ENCODE results near the gene SUGCT.

Gene SUGCT

DNA sequence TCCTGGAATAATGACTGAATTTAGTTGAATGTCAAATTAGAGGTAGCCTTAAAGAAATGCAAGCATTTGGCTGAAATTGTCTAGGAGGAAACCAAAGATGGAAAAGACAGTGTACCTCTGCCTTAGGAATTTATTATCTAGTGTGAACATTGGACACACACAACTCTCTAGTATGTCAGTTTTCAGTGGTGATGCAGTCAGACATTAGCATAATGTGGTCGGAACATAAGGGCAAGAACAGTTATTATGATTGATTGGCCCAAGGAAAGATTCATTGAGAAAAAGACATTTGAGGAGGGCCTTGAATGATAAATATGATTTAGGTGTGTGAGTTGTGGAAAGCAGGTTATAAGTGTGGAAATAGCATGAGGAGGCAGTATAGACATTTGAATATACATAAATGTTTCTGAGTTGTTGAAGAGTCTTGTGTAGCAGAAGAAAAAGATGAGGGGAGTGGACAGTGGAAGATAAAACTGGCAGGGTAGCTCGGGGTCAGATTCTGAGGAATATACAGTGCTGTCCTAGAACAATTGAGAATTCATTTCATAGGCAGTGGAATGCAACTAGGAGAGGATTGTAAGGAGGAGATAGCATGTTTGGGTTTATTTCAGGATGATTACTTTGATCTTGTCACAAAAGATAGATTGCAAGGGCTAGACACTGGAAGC is 414.7 kb downstream of the SUGCT start:
- TF ChIP-seq SCRT1 (tag by site-specific recombination; IDR thresholded peaks at IDR 0.05; ENCODE audit: borderline replicate concordance) (no peak), PRDM1 (tag by site-specific recombination; IDR thresholded peaks at IDR 0.05) (no peak)
- H3K27ac ChIP-seq (ENCODE audit: extremely low read depth, low read depth, low read length) = no peak overlapping the region
- no peaks in the 10 kb centered on the region for H3K9me3 ChIP-seq (ENCODE audit: control insufficient read depth, insufficient read depth, low read depth, low read length)
- H3K4me3 ChIP-seq (ENCODE audit: low read depth, low read length) = no peak overlapping the region
- CTCF ChIA-PET = interaction anchor here (0.6 kb wide), 1 partner anchor 449 kb away, joined by 3 read pairs; no protein-coding TSS in a partner anchor
- H3K4me1 ChIP-seq (ENCODE audit: control insufficient read depth, insufficient read depth, low read length) = peaks cover 2% of the 10 kb centered on the region; the same call in 1 of the 2 replicates
- POLR2A ChIA-PET = no interaction called here
- H3K36me3 ChIP-seq (ENCODE audit: control insufficient read depth in 2 of 2, insufficient read depth in 1 of 2, low read length in 2 of 2) = no peaks in the 10 kb centered on the region

DNA sequence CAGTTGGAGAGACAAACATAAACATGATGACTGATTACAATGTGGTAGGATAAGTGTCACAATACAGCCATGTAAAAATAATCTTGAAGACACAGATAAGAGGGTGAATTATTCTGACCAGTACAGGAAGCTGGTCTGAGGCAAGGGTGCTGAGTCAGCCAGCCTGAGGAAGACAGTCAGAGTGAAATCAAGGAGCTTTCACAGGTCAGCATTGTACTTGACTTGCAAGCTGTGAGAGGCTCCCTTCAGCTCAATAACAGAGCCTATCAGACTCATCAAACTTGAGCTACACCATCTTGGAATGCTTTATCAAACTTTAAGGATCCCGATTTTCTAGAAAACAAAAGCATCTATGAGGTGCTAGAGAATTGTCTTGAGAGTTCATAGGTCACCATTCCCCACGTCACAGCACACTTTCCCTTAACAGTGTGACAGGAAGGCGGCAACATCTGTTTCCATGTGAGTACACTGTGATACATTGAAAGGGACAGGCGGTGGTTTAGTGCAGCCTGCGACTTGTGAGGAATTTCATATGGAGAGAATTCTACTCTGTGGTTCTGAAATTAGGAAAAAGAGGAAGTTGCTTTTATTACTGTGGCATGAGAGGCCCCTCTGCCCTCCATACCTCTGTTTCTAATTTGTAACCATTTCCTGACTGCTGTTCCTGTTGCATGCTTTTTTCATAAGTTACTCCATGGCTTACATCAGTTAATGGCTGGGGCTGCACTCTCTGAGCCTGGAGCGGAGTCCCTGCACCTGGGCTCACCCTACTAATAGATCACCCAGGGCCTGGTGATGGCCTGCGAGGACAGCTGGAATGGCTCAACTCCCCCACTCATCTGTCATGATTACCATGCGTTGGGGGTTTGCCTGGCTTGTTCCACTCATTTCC is 417.1 kb downstream of the SUGCT start:
- no peaks in the 10 kb centered on the region for H3K9me3 ChIP-seq (ENCODE audit: control insufficient read depth, insufficient read depth, low read depth, low read length)
- H3K4me3 ChIP-seq (ENCODE audit: low read depth, low read length) = no peak overlapping the region
- ChIA-PET POLR2A (no interaction called here), CTCF (no interaction called here)
- H3K4me1 ChIP-seq (ENCODE audit: control insufficient read depth, insufficient read depth, low read length) = no peaks in the 10 kb centered on the region
- H3K36me3 ChIP-seq (ENCODE audit: control insufficient read depth in 2 of 2, insufficient read depth in 1 of 2, low read length in 2 of 2) = no peaks in the 10 kb centered on the region
- TF ChIP-seq IKZF3 (tag by site-specific recombination; IDR thresholded peaks at IDR 0.05) (no peak), ZBTB17 (tag by site-specific recombination; IDR thresholded peaks at IDR 0.05) (no peak), ZNF510 (tag by site-specific recombination; IDR thresholded peaks at IDR 0.05; ENCODE audit: insufficient replicate concordance) (no peak), ZNF677 (tag by site-specific recombination; IDR thresholded peaks at IDR 0.05) (no peak), ZNF785 (tag by site-specific recombination; IDR thresholded peaks at IDR 0.05) (no peak)
- TF ChIP-seq, protein P1, sequence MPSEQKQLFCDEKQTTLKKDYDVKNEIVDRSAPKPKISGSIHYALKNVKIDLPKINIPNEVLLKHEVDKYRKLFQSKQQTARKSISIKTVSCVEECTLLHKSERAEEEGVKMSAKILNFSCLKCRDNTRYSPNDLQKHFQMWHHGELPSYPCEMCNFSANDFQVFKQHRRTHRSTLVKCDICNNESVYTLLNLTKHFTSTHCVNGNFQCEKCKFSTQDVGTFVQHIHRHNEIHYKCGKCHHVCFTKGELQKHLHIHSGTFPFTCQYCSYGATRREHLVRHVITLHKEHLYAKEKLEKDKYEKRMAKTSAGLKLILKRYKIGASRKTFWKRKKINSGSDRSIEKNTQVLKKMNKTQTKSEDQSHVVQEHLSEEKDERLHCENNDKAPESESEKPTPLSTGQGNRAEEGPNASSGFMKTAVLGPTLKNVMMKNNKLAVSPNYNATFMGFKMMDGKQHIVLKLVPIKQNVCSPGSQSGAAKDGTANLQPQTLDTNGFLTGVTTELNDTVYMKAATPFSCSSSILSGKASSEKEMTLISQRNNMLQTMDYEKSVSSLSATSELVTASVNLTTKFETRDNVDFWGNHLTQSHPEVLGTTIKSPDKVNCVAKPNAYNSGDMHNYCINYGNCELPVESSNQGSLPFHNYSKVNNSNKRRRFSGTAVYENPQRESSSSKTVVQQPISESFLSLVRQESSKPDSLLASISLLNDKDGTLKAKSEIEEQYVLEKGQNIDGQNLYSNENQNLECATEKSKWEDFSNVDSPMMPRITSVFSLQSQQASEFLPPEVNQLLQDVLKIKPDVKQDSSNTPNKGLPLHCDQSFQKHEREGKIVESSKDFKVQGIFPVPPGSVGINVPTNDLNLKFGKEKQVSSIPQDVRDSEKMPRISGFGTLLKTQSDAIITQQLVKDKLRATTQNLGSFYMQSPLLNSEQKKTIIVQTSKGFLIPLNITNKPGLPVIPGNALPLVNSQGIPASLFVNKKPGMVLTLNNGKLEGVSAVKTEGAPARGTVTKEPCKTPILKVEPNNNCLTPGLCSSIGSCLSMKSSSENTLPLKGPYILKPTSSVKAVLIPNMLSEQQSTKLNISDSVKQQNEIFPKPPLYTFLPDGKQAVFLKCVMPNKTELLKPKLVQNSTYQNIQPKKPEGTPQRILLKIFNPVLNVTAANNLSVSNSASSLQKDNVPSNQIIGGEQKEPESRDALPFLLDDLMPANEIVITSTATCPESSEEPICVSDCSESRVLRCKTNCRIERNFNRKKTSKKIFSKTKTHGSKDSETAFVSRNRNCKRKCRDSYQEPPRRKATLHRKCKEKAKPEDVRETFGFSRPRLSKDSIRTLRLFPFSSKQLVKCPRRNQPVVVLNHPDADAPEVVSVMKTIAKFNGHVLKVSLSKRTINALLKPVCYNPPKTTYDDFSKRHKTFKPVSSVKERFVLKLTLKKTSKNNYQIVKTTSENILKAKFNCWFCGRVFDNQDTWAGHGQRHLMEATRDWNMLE (tag by site-specific recombination; conservative IDR thresholded peaks at IDR 0.05; ENCODE audit: low read depth) = no peak
- TF ChIP-seq, protein P2, sequence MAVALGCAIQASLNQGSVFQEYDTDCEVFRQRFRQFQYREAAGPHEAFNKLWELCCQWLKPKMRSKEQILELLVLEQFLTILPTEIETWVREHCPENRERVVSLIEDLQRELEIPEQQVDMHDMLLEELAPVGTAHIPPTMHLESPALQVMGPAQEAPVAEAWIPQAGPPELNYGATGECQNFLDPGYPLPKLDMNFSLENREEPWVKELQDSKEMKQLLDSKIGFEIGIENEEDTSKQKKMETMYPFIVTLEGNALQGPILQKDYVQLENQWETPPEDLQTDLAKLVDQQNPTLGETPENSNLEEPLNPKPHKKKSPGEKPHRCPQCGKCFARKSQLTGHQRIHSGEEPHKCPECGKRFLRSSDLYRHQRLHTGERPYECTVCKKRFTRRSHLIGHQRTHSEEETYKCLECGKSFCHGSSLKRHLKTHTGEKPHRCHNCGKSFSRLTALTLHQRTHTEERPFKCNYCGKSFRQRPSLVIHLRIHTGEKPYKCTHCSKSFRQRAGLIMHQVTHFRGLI (tag by site-specific recombination; IDR thresholded peaks at IDR 0.05) = no peak
- TF ChIP-seq, protein P3, sequence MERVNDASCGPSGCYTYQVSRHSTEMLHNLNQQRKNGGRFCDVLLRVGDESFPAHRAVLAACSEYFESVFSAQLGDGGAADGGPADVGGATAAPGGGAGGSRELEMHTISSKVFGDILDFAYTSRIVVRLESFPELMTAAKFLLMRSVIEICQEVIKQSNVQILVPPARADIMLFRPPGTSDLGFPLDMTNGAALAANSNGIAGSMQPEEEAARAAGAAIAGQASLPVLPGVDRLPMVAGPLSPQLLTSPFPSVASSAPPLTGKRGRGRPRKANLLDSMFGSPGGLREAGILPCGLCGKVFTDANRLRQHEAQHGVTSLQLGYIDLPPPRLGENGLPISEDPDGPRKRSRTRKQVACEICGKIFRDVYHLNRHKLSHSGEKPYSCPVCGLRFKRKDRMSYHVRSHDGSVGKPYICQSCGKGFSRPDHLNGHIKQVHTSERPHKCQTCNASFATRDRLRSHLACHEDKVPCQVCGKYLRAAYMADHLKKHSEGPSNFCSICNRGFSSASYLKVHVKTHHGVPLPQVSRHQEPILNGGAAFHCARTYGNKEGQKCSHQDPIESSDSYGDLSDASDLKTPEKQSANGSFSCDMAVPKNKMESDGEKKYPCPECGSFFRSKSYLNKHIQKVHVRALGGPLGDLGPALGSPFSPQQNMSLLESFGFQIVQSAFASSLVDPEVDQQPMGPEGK (tag by site-specific recombination; IDR thresholded peaks at IDR 0.05) = no peak
- TF ChIP-seq, protein P4, sequence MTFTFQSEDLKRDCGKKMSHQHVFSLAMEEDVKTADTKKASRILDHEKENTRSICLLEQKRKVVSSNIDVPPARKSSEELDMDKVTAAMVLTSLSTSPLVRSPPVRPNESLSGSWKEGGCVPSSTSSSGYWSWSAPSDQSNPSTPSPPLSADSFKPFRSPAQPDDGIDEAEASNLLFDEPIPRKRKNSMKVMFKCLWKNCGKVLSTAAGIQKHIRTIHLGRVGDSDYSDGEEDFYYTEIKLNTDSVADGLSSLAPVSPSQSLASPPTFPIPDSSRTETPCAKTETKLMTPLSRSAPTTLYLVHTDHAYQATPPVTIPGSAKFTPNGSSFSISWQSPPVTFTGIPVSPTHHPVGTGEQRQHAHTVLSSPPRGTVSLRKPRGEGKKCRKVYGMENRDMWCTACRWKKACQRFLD (tag by site-specific recombination; IDR thresholded peaks at IDR 0.05) = no peak
- no peak overlapping the region for H3K27ac ChIP-seq (ENCODE audit: extremely low read depth, low read depth, low read length)

Measured in HEK293 (cell line).